KOPT-K1 (cell line): Measurements from ENCODE around the gene FN3K.

Experiments used
- H3K27ac ChIP-seq: fragments of 200-600 bp; sonication (generic); 2 replicates; pipeline ENCODE4 v1.5.1; 2016; ENCODE audit warnings: antibody characterized with exemption, mild to moderate bottlenecking, low read depth, low read length; ENCODE audit not compliant: poor library complexity, severe bottlenecking
- H3K36me3 ChIP-seq: fragments of 200-600 bp; sonication (generic); 2 replicates; pipeline ENCODE4 v1.5.1; 2017; ENCODE audit warnings: antibody characterized with exemption, mild to moderate bottlenecking, low read length, moderate library complexity; ENCODE audit not compliant: insufficient read depth
- H3K9me3 ChIP-seq: fragments of 200-600 bp; sonication (generic); 2 replicates; pipeline ENCODE4 v1.5.1; 2017; ENCODE audit warnings: antibody characterized with exemption, low read length, mild to moderate bottlenecking; ENCODE audit not compliant: insufficient read depth, poor library complexity, severe bottlenecking

FN3K gene

GRCh38 chr17:82734987-82735866 lies at the start of gene FN3K:
Gene FN3K (plus strand): TSS chr17:82735615. CDS start chr17:82735637, 22 bp downstream.
- no peak within 1 kb of the TSS for H3K27ac ChIP-seq
- H3K9me3 ChIP-seq, result peaks cover 44% of the 10 kb centered on the region
- peaks cover 58% of the 10 kb centered on the region for H3K36me3 ChIP-seq

GRCh38 chr17:82686366-82687324 lies 48.8 kb upstream of the FN3K start:
- H3K9me3 ChIP-seq, result peaks cover 7% of the 10 kb centered on the region
- no peak overlapping the region for H3K27ac ChIP-seq
- no peaks in the 10 kb centered on the region for H3K36me3 ChIP-seq

DNA sequence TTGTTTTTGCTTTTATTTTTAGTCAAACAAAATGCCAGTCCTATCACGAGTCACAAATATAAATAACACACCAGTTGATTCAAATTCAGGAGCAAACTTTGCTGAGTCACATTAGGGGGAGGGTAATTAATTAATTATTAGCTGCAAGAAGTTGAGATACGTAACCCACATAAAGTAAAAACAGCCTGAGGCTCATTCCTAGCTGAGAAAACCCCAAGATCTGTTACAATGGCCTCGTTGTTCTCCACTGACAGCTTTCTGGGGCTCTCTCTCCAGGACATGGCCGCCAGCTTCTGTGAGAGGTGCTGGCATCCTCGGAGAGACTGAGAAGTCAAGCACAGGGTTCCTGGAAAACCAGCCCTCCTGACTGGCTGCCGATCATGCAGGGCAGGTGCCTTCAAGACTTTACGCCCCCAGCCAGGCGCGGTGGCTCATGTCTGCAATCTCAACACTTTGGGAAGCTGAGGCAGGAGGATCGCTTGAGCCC lies 48.0 kb upstream of the FN3K start:
- no peaks in the 10 kb centered on the region for H3K36me3 ChIP-seq
- H3K27ac ChIP-seq, result no peak overlapping the region
- no peaks in the 10 kb centered on the region for H3K9me3 ChIP-seq

DNA sequence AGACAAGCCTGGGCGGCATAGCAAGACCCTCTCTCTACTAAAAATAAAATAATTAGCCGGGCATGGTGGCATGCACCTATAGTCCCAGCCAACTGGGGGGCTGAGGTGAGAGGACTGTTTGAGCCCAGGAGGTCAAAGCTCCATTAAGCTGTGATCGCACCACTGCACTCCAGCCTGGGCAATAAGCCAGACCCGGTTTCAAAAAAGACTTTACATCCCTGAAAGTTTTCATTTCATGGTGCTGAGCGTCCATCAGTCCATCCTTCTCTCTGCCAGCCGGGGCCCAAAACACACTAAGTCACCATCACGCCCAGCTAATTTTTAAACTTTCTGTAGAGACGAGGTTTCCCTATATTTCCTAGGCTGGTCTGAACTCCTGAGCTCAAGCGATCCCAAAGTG lies 47.5 kb upstream of the FN3K start:
- no peak overlapping the region for H3K27ac ChIP-seq
- no peaks in the 10 kb centered on the region for H3K36me3 ChIP-seq
- H3K9me3 ChIP-seq, result no peaks in the 10 kb centered on the region

GRCh38 chr17:82689077-82689476 lies 46.3 kb upstream of the FN3K start:
- Histone ChIP-seq H3K9me3 (peaks cover 11% of the 10 kb centered on the region), H3K27ac (no peak overlapping the region), H3K36me3 (no peaks in the 10 kb centered on the region)

- Histone ChIP-seq H3K9me3 (peaks cover 29% of the 10 kb centered on the region), H3K27ac (no peak overlapping the region), H3K36me3 (no peaks in the 10 kb centered on the region)
These were observed 44.5 kb upstream of the FN3K start for GRCh38 chr17:82690786-82691489.

- peaks cover 37% of the 10 kb centered on the region for H3K9me3 ChIP-seq
- no peaks in the 10 kb centered on the region for H3K36me3 ChIP-seq
- H3K27ac ChIP-seq, result no peak overlapping the region
These were observed 43.7 kb upstream of the FN3K start for GRCh38 chr17:82691714-82692113.

DNA sequence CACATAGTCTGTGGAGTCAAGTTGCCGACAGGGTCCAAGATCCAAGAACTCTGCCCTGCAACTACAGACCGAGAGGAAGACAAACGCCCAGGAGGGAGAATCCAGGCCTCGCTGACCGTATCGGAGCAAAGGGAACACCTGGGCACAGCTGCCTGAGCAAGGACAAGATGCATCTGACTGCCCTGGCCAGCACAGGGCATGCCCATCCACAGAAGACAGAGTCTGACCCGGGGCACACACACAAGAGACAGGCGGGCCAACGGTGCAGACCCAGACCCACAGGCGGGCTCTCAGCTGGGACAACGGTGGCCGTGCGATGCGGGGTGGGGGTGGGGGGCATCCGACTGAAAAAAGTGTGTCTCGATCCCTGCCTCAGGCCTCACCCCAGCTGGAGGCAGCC lies 43.1 kb upstream of the FN3K start:
- Histone ChIP-seq H3K9me3 (peaks cover 42% of the 10 kb centered on the region), H3K36me3 (no peaks in the 10 kb centered on the region), H3K27ac (no peak overlapping the region)

GRCh38 chr17:82693168-82693867 lies 42.1 kb upstream of the FN3K start:
- H3K27ac ChIP-seq, result no peak overlapping the region
- H3K36me3 ChIP-seq, result no peaks in the 10 kb centered on the region
- peaks cover 42% of the 10 kb centered on the region for H3K9me3 ChIP-seq

DNA sequence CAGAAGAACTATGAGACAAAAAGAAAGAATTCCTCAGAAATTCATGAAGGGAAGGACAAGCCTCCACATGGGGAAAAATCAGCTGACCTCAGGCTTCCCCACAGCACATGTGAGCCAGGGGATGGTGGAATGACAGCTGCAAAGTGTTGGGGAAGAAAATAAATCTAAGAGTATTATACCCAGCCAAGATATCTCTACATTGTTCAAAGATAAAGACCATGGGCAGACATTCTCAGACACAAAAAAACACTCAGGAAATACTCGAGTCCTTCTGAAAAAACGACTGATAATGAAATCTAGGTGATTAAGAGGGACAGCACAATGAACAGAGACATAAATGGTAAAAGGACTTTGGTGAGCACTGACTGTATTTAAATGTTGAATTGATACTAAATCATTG lies 40.8 kb upstream of the FN3K start:
- H3K27ac ChIP-seq, result no peak overlapping the region
- H3K9me3 ChIP-seq, result peaks cover 42% of the 10 kb centered on the region
- H3K36me3 ChIP-seq, result no peaks in the 10 kb centered on the region

- H3K9me3 ChIP-seq, result peaks cover 42% of the 10 kb centered on the region
- no peak overlapping the region for H3K27ac ChIP-seq
- H3K36me3 ChIP-seq, result no peaks in the 10 kb centered on the region
These were observed 39.2 kb upstream of the FN3K start for GRCh38 chr17:82696259-82696658.

GRCh38 chr17:82696916-82697807 lies 38.3 kb upstream of the FN3K start:
- no peaks in the 10 kb centered on the region for H3K36me3 ChIP-seq
- H3K27ac ChIP-seq, result no peak overlapping the region
- H3K9me3 ChIP-seq, result peaks cover 42% of the 10 kb centered on the region

DNA sequence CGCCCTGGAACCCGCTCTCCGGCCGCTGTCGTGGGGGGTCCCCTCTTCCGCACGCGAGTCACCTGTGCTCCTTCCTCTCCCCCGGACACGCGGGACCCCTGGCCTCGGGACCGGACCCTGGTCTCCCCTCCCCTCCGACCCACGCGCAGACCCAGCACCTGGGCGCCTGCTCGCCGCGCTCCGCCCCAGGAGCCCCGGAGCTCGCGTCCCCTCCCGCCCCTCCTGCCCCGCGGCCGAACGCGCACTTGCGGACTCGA lies 37.7 kb upstream of the FN3K start:
- no peak overlapping the region for H3K27ac ChIP-seq

More for the DNA sequence above, 37.7 kb upstream of the FN3K start:
- Histone ChIP-seq H3K9me3 (peaks cover 42% of the 10 kb centered on the region), H3K36me3 (no peaks in the 10 kb centered on the region)
